NCI-H524 (cell line): Measurements from ENCODE around the gene TXNDC15.
"Not testable (repeated sequence)": the region's sequence is repeated elsewhere in the genome, so short reads cannot be mapped to it uniquely, and the experiment has no call there.

Source experiments
- DNase-seq, 2 experiments: peaks; one replicate each; lab custom pipeline; 2025; lab: John Stamatoyannopoulos, UW

TXNDC15 gene

GRCh38 chr5:134877159-134877558, 3.0 kb downstream of the TXNDC15 start:
- DNase-seq = no peak

DNA sequence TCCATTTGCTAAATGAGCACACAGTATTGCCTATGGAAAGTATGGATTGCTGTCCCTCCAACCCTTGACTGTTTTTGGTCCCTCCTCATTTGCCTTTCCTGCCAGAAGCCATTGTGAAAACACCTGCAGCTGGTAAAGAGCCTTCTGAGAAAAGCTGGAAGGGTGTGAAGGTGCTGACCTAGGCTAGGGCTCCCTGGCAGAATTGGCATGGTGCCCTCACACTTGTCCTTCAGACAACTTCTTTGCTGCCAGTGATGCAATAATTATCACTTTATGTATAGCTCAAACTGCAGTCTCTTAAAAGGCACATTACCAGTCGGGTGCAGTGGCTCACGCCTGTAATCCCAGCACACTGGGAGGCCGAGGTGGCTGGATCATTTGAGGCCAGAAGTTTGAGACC, 4.2 kb downstream of the TXNDC15 start:
- no peak for DNase-seq

GRCh38 chr5:134879456-134879855, 5.3 kb downstream of the TXNDC15 start:
- DNase-seq = no peak

GRCh38 chr5:134880937-134881336, 6.8 kb downstream of the TXNDC15 start:
- not testable (repeated sequence) for DNase-seq

DNA sequence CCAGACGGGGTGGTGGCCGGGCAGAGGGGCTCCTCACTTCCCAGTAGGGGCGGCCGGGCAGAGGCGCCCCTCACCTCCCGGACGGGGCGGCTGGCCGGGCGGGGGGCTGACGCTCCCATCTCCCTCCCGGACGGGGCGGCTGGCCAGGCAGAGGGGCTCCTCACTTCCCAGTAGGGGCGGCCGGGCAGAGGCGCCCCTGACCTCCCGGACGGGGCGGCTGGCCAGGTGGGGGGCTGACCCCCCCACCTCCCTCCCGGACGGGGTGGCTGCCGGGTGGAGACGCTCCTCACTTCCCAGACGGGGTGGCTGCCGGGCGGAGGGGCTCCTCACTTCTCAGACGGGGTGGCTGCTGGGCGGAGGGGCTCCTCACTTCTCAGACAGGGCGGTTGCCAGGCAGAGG, 7.5 kb downstream of the TXNDC15 start:
- DNase-seq = not testable (repeated sequence)

- no peak for DNase-seq
Measured at GRCh38 chr5:134887593-134888159, 13.5 kb downstream of the TXNDC15 start.

- DNase-seq = no peak
Measured at GRCh38 chr5:134889335-134889734, 15.2 kb downstream of the TXNDC15 start.

DNA sequence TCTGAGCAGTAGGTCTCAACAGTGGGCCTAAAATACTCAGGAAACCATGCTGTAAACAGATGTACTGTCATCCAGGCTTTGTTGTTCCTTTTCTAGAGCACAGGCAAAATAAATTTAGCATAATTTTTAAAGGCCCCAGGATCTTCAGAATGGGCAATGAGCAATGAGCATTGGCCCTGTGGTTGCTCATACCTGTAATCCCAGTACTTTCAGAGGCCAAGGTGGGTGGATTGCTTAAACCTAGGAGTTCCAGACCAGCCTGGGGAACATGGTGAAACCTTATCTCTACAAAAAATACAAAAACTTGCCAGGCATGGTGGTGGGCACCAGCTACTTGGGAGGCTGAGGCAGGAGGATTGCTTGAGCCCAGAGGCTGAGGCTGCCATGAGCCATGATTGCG, 17.3 kb downstream of the TXNDC15 start:
- no peak for DNase-seq

GRCh38 chr5:134892282-134892681, 18.1 kb downstream of the TXNDC15 start:
- DNase-seq = no peak

DNA sequence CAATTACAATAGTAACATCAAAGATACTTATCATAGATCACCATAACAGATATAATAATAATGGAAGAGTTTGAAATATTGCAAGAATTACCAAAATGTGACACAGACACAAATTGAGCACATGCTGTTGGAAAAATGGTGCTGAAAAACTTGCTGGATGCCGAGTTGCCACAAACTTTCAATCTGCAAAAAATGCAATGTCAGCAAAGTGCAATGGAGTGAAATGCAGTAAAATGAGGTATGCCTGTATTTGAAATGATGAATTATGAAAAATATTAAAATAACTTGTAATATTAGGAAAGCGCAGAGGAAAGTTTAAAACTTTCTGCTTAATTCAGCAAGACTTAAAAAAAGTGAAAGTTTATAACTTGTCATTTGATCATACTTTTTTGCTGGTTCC, 18.8 kb downstream of the TXNDC15 start:
- DNase-seq = no peak

DNA sequence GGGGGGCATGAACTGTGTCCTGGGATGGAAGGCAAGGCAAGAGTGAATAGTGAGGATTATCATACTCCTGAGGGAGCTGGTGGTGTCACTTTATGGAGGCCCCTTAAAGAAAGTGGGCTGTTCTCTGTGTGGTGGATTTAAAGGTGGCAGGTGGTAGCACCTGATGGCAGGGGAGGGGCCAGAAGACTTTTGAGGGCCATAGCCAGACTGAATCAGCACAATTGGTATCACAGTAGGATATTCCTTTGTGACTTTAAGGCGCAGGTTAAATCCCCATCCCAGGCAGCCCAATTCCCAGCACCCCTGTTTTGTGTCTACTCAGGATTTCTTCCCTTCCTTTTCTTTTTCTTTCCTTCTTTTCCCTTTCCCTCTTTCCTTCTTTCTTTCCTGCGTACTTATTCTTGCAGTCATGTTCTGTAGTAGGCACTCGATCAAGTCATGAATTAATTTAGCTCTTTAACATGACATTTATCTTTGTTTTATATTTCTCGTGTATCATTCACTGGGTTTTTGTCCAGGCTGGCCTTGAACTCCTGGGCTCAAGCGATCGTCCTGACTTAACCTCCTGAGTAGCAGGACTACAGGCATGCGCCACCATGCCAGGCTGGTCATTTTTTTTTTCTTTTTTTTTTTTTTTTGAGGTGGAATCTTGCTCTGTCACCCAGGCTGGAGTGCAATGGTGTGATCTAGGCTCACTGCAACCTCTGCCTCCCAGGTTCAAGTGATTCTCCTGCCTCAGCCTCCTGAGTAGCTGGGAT, 19.8 kb downstream of the TXNDC15 start:
- DNase-seq = no peak

- DNase-seq = peak in 1 of 2 experiments; percentile 31
Measured at GRCh38 chr5:134902071-134902801, 28.1 kb downstream of the TXNDC15 start.

DNA sequence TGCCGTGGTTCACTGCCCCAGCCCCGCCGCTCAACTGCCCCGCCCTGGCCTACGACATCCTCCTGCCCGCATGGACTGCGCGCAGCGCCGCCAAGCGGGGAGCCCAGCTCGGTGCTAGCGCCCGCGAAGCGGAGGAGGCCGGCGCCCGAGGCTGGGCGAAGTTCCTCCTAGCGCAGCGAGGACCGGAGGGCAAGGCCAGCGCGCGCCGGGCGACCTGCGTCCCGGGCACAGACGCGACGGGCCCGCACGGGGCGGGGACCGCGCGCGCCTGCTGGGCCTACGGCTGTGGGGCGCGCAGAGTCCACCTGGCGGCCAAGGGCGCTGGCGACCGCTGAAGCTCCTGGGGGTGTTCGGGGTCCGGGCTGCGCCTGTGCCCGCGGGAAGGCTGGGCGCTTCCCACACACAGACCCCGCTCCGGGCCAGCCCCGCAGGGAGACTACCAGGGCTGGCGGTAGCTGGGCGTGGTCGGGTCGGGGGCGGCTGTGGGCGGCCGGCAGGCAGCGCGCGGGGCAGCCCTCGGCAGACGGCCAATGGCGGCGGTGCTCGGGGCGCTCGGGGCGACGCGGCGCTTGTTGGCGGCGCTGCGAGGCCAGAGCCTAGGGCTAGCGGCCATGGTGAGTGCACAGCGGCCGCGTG, 30.6 kb downstream of the TXNDC15 start, which contains the start of gene PCBD2:
Gene PCBD2, plus strand, starts transcription at position 522 of the 636 bp plus-strand sequence. Its CDS starts 9 bp downstream, at position 531.
- DNase-seq = peak; percentile 76 to 91

DNA sequence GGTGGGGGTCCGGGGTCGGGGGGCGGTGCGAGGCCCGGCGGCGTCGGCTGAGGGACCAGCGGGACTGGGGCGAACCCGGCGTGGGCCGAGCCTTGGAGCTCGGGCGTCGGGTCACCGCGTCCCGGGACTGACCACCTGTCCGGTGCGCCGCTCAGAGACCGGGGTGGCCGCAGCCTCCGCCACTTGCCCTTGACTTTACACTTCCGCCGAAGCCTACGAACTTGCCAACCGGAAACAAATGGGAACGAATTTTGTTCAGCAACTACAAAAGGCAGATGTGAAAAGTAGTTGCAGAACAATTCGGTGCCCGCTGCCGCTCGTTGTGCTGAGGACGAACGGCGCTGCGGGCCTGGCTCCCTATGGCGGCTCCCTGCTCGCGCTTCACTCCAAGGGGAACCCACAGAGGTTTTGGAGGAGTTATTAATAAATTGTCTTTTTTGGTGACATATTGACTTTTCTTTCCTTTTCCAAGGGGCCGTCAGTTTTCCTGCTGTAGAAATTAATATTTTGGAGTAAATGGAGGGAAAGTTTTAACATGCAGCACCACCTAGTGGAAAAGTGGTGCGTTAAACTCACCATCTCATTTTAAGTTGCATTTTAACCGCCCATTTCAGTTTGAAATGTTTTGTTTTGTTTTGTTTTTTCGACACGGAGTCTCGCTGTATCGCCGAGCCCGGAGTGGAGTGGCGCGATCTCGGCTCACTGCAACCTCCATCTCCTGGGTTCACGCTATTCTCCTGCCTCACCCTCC, 31.2 kb downstream of the TXNDC15 start:
- DNase-seq = peak; percentile 44 to 74

DNA sequence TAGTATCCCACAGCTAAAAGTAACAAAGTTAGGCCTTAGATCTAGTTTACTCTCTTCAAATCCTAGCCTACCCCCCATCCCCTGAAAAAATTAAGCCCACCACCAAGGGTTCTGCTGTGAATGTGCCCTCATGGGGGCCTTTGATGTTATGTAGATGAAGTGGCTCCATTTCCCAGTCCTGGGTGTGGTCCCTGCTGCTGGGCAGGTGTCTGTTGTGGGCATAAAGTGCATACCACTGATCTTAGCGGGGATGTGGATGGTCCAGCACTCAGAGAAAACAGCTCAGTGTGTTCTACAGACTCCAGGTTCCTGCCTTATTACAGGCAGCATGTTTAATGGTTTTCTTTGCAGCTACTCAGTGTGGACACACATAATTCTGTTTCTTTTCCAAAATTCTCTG, 32.6 kb downstream of the TXNDC15 start:
- DNase-seq = no peak

- DNase-seq = not testable (repeated sequence)
Measured at GRCh38 chr5:134910752-134911151, 36.6 kb downstream of the TXNDC15 start.

DNA sequence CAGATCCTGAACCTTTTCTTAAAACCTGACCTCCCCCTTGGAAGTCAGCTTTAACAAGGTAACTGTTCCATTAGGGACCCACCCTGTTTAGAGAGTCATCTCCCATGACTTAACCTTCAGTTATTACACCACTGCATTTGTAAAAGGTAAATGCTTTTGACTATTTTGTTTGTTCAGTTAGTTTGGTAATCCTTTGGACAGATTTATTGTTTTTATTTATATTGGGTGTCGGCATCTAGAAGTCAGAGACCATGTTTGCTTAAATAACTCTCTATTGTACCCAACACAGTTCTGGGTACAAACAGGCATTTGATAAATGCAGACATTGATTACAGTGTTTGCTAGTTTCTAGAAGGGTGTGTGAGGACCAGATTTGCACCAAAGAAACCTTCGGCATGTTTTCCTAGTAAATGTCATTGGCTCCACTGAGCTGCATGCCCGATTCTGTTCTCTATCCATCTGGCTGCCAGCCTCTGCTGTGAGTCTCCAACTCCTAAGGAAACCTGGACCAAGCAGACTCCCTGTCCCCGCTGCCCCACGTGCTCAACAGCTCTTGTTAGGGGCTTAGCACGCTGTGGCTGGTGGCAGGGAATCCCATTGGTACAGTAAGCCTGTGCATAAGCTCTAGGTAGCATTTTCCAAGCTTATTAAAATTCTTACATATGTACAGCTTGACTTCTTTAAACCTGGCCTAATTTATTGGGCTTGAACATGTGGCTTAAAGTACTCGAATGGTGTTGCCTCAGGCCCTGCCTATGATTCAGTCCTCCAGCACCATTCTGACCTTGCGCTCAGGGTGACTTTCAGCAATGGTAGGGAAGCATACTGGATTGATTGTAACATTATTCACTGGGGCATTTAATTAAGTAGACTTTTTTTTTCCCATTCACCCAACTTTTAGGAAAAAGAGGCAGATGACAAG, 37.4 kb downstream of the TXNDC15 start:
- peak; percentile 63 to 83 for DNase-seq

DNA sequence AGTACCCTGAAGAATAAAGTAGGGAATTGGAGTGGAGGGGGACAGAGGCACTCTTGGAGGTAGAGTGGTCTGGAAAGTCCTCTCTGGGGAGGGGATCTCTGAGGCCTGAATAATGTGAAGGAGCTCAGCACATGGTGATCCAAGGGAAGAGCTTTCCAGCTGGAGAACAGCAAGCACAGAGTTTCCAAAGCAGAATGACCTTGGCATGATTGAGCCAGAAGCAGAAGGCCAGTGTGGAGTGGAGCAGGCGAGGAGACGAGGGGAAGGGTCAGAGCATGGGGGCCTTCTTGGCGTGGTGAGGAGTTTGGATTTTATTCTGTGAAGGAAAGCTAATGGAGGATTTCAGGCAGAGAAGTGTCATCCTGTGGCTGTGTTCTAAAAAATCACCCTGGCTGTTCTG, 39.1 kb downstream of the TXNDC15 start:
- DNase-seq = no peak

DNA sequence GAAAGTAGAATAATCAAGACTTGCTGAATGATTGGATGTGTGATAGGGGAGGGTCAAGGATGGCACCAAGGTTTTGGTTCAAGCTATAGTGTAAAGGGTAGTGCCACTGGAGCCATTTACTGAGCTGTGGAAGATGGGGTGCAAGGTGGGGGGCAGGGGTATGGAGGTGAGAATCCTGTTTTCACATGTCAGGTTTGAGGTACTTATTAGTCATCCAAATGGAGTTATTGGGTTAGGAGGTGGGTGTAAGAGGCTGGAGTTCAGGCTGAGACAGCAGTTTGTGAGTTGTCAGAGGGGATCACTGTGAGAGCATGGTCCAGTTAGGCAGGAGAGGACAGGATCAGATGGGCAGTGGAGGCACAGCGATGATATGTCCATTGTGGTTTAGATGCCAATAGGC, 39.6 kb downstream of the TXNDC15 start:
- no peak for DNase-seq

GRCh38 chr5:134917070-134917815, 43.1 kb downstream of the TXNDC15 start:
- DNase-seq = no peak
